GM18519 (cell line): ENCODE measurements around the gene FAM163A.
"Not testable (repeated sequence)": the region's sequence is repeated elsewhere in the genome, so short reads cannot be mapped to it uniquely, and the experiment has no call there.

Experiments
- ATAC-seq: cut with Tn5 transposase; IDR thresholded peaks from one replicate; pipeline ENCODE4 v1.9.1; 2021; ENCODE audit warnings: mild to moderate bottlenecking, moderate library complexity; ENCODE audit not compliant: unreplicated experiment, low FRiP score

FAM163A gene

DNA sequence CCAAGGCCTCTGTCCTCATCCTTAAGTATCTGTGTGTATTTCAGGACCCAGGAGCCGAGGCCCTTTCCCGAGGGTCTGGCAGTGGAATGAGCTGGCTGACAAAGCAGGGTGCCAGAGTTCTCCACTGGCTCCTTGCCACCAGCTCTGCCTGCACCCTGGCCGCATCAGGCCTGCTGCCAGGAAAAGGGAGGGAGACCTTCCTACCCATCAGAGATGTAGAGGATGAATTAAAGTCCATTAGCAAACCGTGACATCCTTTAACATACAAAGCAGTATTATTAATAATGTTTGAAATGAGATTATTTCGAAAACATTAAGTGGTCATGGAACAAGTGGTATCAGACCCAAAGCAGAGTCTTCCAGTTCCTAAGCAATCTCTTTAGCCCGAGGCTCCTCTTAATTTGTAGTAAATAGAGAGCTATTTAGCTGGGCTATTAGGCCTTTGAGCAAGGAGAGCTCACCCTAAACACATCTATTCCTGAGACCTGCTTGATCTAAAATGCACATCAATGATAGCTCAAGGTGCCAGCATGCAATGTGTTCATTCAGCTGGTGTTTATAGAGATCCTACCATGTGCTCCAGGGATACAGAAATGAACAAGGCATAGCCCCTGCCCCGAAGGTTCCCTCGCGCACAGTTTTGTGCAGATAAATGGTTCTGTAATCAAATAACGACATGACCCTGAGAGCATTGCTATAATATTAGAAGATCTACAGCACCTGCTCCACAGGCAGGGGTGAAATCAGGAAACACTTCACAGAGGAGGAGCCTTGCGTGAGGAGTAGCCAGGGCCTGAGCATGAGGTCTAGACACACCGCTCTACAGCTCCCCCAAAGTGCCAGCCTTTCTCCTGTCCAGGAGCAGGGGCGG lies 44.0 kb downstream of the FAM163A start:
- ATAC-seq, result no peak

DNA sequence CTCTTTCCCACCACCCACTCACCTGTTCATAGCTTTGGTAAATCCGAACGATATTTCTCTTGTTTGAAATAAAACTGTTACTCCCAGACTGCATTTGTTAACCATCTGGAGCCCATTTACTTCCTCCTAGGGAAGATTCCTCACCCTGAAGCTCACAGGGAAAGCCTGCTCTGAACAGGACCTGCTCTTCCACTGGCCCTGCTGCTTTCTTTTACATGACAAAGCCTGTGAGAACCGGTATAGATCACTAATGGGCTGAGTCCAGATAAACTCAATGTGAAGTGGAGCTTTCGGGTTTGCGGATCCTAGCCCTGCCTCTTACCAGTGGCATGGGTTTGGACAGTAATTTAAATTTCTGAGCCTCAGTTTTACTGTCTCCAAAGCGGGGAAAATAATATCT lies 45.2 kb downstream of the FAM163A start:
- ATAC-seq, result no peak

DNA sequence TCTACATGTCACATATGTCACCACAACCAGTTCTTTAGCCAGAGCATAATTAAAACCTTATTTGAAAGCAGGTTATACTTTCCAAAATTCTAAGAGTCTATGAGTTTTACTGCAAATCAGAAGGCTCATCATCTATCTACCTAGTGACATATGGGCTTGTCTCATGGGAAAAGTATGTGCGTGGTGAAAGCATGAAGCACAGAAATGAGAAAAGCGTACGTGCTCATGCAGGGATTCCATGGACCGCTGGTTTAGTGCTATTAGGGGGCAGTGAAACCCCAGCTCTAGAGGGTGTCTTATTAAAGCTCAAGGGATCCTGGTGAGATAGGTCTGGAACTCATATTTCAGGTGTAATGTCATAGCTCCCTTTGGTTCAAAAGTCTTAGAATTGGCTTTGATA lies 50.2 kb downstream of the FAM163A start:
- no peak for ATAC-seq

DNA sequence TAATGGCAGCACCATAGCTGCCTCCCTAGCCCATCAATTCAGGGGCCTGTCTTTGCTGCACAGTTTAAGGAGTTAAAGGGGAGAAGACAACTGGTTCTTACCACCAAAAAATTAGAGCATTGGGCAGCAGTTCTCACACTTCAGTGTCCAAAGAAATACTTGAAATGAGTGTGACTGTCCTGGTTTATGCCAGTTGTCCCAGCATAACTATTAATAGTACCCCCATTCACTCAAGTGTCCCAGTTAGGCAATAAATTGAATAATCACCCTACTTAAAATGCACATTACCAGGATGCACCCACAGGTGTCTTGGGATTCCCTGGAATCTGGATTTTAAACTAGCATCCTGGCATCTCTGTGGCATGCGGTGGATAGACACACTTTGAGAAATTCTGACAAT lies 51.1 kb downstream of the FAM163A start:
- no peak for ATAC-seq

DNA sequence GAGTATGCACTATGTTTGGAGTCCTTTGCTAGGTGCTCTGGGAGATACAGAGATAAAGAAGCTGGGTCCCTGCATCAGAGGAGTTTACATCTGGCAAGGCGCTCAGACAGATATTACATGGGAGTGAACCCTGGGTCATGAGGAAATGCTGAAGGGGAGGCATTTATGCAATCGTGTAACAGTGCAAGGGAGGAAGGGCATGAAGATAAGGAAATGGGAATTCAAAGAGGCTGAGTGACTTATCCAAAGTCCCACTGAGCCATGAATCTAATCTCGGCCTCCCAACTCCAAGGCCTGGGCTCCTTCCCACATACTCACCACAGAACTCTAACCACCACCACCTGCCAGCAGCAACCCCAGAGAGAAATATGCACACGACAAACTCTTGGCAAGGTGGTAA lies 51.6 kb downstream of the FAM163A start:
- no peak for ATAC-seq

DNA sequence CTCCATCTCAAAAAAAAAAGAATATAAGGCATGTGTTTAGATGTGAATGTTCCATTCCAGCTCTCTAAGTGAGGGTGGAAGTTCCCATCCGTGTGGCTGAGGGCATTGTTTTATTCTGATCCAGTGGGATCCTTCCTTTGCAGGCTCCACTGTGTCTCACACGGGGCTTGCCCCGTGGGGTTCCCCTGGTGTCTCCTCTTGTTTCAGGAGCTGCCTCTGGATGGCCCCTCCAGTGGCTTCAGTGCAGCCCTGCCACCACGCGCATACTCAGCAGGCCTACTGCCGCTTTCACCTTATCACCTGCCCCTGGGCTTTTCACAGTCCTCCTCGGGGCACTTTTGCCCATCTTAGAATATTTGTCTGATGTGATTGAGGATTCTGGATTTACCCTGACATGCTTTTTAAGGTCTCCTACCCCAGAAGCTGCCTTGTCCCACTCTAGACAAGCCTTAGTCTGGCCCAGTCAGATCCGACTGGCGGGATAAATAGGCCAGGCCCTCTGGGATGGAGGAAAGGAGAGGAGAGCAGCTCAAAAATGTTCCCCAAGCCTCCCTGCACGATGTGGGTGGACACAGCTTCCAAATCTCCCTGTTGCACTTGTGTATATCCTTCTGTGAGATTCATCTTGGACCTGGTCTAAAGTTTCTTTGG lies 55.2 kb downstream of the FAM163A start:
- ATAC-seq, result no peak

DNA sequence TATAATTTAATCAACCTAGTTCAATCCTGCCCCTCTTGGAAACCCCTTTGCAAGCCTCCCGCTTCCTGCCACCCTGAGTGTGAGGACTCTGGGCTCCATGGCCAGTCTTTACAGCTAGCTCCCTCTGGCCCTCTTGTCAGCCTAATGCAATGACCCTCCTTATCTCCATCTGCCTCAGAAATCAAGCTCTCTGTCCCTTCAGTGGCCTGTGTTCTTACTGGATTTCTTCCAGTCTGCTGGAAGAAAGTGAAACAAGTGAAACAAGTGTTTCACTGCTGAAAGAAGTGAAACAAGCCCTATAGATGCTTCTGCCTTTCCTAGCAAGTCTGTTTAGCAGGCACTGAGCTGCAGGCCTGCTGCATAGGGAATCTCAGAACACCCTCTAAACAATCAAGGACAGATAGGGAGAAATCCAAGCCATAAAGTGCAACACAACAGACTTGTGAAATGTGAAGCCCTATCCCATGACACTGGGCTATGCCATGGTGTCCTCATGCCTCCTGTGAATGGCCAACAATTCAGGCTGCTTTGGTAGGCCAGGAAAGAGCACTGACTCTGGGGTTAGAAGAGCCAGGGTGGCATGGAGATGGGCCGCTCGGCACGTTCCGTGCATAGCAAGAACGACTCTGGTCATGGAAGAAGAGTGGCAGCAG lies 55.9 kb downstream of the FAM163A start:
- no peak for ATAC-seq

DNA sequence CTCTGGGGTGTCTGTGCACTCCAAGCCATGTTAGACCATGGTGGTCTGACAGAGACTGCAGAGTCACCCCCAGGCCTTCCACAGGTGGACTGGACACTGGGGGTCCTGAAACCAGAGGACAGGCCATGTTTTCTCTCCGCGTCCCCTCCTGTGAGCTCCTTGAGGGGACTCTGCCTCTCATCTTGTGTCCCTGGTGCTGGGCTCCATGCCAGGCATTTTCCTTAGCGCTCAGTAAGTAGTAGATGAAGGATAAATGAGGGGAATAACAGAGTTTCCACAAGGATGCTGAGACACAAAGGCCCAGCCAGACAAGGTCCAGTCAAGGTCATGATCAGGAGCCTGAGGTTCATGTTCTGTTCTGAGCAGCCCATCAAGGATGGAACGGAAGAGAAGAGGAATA lies 57.4 kb downstream of the FAM163A start:
- ATAC-seq, result no peak

DNA sequence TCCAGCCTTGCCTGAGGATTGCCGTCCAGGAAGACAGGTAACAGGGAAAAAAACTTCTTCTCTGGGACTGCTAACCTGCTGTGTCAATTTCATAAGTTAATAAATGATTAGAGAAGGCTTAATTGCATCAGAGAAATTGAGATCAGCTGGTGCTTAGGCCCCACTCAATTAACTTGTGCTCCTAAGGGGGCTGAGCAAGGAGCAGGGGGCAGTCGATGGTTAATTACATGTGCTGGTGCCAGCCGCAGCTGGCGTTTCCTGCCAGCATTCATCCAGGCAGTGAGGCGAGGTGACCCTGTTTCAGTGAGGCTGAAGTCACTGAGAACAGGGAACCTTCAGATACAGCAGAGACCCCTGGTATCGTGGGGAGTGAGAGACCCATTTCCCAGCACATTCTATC lies 60.0 kb downstream of the FAM163A start:
- no peak for ATAC-seq

DNA sequence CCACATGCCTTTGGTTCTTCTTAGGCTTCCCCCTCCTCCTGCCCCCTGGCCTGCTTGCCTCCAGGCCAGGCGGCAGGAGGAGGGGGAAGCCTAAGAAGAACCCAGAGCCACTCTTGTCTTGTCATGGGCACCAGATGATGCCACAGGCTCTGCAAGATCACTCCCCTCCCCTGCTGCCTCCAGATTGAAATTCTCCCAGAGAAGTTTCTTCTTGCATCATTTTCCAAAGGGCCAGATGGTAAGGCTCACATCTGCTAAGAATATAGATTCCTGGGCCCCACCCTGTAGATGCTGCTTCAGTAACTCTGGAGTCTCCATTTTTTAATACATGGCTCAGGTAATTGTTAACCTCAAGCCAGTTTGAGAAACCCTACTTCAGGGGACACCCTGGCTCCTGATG lies 60.8 kb downstream of the FAM163A start:
- ATAC-seq, result no peak

DNA sequence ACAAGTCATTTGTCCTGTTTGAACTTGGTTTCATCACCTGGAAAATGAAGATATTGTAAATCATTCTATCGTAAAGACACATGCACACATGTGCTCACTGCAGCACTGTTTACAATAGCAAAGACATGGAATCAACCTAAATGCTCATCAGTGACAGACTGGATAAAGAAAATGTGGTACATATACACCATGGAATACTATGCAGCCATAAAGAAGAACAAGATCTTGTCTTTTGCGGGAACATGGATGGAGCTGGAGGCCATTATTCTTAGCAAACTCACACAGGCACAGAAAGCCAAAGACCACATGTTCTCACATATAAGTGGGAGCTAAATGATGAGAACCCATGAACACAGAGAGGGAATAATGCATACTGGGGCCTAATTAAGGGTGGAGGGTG lies 61.3 kb downstream of the FAM163A start:
- not testable (repeated sequence) for ATAC-seq

DNA sequence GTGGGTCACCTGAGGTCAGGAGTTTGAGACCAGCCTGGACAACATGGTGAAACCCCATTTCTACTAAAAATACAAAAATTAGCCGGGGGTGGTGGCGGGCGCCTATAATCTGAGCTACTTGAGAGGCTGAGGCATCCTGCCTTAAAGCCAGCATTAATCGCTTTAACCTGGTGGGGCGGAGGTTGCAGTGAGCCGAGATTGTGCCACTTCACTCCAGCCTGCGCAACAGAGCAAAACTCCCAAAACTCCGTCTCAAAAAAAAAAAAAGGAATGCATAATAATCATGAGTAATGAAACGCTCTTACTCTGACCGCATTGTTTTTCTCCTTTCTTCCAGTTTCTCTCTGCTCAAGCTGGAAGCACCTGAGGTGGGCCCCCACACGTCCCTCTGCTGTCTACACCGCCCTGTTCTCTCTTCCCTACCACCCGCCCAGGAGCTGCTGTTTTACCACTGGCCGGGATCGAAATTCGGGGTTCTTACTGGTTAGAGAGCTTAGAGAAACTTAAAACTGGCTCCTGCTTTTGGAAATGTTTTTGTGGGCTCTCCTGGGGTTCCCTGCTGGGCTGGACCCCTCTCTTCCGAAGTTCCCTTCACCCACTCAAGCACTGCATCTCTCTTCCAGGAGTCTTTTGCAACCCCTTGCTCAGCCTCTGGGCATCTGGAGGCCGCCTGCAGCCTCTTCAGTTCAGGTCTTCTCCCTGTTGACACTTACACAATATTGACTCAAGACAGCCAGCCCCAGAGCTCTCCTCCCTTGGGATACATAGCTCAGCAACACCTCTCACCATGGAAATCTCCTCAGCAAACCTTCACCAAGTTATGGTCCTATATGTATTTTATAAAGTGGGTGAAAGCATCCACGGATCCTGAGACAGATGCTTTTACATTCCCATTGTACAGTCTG lies 62.5 kb downstream of the FAM163A start:
- ATAC-seq, result no peak

DNA sequence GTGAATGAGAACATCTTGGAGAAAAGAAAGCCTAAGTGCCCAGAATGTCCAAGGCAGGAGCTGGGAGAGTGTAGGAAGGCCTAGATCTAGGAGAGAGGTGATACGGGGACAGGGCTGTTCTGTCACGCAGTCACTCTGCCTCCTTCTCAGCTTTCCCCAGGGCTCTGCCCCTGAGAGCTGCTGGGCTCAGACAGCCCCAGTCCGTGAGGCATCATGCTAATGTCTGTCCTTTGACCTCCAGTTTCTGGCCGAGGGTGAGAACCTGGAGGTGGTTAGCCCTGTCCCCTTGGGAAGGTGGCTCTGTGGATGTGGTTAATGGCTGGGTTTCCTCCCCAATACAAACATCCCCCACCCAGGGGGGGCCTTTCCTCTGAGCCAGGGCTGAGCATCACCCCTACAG lies 63.2 kb downstream of the FAM163A start:
- ATAC-seq, result no peak

DNA sequence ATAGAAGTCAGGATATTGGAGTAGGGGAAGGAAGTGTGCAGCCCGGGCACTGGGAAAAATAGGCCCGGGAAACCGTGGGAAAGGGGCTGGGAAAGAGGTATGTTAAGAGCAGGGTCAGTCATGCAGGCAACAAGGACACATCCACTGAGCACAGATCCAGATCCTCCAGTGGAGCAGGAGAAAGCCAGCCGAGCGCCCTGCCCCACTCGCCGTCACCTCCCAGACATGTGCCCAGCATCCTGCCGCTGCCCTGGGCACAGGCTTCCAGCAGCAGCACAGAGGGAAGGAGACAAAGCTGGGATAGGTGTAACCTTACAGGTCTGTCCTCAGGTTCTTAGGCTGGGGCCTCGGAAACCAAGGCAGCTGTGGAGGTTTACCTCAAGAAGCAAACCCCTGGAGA lies 64.2 kb downstream of the FAM163A start:
- ATAC-seq, result no peak

DNA sequence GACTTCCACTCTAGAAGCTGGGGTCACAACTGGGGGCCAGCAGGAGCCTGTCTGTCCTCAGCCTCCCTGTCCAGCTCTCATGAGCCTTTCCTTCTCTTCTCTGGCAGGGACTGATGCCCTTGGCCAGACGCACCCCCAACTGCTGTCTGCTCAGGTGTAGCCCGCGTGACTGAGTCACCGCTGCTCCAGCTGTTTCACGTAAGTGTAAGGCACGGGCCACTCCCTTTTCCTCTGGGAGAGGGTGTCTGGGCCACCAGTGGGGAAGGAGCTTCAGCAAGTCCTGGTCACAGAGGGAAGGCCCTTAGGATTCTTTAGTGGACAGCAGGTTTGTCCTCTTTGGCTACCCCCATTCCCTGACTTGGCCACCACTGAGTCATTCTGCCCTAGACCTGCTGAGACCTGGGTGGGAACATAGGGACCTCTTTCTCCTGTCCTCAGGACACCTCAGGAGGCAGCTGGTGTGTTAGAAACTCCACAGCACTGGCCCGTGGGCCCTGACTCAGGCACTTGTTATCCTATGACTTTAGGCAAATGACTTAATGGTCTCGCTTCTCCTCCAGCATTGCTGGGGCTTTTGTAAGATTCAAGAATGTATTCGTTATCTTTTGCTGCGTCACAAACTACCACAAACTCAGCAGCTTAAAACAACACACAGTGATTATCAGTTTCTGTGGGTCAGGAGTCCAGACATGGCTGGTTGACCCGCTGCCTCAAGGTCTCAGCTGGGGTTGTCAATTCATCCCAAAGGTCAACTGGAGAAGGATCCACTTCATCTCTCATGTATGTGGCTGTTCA lies 64.8 kb downstream of the FAM163A start:
- ATAC-seq, result no peak

DNA sequence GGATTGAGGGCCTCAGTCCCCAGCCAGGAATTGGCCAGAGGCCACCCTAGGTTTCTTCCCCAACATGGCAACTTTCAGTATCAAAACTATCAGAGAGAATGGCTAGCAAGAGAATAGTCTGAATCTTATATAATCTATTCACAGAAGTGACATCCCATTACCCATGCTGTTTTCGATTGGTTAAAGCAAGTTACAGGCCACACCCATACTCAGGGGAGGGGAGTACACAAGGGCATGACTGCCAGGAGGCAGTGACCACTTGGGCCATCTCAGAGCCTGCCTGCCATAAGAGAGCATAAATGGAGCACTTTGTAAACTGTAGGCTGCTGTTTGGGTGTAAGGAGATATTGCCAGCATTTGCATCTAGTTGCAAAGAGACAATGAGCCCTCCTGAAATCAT lies 65.4 kb downstream of the FAM163A start:
- ATAC-seq, result no peak

DNA sequence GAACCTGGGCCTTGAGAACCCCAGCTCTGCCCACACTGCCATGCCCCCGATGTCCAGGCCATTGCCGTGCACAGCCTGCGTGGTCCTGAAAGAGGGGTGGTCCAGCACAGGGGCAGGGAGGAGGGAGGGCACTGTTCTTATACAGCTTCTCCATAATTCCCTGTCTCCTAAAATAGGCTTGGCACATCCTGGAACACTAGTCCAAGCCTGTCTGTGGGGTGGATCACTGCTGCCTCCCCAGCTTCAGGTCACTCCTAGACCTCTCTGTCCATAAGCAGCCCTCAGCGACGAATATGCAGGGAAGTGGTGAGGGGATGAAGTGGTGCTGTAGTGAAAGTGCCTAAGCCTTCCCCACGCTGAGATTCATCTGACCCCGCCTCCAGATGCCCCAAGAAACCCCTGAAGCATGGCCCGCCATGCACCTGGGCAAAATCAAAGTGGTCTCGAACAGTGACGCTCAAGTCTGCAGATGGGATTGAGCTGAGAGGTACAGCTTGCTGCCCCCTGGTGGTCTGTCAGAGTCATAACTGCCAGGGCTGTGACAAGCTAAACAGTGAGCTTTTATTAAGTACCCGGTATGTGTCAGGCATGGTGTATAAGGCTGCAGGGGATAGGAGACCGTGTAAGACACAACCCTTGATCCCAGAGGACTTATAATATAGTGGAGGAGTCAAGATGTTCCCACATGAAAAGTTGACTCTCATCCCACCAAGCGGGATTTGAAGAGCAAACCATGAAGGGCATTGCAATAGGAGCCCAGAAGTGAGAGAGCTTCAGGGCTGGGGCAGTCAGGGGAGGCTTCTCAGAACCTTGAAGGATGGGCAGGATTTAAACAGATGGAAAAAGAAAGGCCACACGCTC lies 66.6 kb downstream of the FAM163A start:
- no peak for ATAC-seq

DNA sequence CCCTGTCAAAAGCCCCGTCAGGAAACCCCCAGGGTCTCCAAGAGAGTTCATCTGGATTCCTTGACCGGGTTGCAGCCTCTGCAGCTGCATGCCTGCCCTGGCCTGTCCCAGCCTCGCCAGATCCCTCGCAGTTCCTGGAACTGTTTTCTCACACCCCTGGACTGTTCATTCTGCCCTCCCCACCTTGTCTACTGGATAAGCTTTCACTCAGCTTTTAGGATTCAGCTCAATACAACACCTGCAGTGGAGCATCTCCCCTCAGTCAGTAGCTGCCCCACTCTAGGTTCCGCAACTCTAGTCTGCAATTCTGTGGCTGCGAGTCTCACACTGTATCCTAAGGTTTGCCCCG lies 67.2 kb downstream of the FAM163A start:
- no peak for ATAC-seq
